HG03135 (cell line): ENCODE measurements around the gene FCN3.
"Not testable (repeated sequence)": the region's sequence is repeated elsewhere in the genome, so short reads cannot be mapped to it uniquely, and the experiment has no call there.

Source experiments
- ATAC-seq: cut with Tn5 transposase; IDR thresholded peaks from one replicate; pipeline ENCODE4 v1.9.1; 2021; ENCODE audit warnings: mild to moderate bottlenecking, moderate library complexity; ENCODE audit not compliant: unreplicated experiment

Gene FCN3

DNA sequence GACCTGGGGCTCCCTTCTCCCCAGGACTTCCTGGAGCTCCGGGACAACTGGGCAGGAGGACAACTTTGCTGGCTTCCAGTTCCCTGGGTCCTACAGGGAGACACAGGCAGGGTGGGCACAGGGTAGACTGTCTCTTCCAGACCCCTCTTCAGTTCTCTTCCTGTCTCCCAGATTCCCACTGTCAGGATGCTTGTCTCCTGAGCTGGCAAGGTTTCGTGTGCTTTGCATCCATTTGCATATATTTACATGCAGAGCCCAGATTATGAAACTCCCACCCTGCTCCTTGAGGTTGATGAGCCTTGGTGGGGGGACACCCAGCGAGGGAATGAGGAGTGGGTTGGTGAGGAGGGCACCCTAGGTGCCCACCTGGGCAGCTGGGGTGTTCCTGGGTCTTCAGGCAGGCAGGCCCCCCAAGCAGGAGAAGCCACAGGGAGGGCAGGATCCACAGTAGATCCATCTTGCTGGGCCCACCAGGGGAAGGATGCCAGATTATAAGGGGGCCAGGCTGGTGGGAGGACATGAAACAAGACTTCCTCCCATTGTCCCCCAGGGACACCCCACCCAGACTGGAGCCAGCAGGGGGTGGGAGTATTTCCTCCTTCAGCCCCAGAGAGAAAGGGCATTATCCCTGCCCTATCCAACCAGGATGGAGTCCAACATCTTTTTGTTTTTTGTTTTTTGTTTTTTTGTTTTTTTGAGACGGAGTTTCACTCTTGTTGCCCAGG is at the start of gene FCN3:
Gene FCN3 (minus strand): TSS at position 463 of the 725 bp plus-strand sequence. CDS start 6 bp downstream, at position 457.
- no peak for ATAC-seq

DNA sequence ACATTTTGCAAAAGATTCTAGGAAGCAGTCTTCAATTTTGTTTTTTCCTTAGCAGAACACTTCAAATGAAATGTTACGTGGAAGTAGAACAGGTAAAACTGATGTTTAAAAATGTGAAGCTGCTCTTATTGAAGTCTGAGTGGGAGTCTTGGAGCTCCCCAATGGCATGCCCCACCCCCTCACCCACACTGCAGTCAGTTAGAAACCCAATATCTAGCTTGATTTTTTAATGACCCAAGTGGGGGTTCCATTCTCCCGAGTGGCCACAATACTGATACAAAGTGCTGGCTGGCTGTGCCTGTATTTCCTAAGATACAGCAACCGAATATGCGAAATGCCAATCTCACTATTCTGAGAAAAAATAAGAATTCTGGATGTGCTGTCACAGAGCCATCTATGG is 49.1 kb upstream of the FCN3 start:
- no peak for ATAC-seq

DNA sequence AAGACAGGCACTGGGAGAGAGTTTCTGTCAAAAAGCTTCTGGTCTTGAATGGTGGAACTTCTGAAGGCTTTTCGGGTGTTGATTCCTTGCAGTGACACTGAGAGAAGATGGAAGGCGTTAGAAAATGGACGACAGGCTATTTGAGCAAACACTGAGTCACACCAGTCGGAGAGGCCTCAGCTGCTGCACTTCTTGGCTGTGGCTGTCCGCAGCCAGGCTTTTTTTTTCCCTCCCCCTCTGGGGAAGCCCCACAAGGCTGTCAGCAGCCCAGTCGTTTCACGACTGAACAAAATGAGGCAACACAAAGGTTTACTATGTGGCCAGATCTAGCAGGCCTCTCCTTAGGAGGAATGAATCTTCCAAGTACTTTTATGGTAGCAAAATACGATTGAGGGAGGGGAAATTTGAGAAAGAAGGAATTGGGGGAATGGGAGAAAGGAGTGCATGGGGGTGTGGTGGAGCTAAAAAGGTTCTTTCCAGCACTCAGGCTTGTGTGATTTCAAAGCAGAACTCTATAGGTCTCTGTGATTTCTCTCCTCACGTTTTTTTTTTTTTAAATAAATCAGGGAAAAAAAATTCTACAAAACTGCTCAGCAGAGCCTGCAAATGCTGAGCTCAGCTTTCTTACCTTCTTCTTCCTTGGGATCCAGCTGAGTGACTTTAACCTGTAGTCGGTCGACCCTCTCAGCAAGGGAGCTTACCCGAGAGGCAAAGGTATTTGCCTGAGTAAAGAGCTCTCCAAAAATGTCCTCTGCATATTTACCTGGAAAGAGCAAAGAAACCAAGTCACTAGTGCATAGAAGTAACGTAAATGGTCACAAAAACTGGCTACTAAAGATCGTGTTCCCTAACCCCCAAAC is 43.9 kb upstream of the FCN3 start:
- no peak for ATAC-seq

DNA sequence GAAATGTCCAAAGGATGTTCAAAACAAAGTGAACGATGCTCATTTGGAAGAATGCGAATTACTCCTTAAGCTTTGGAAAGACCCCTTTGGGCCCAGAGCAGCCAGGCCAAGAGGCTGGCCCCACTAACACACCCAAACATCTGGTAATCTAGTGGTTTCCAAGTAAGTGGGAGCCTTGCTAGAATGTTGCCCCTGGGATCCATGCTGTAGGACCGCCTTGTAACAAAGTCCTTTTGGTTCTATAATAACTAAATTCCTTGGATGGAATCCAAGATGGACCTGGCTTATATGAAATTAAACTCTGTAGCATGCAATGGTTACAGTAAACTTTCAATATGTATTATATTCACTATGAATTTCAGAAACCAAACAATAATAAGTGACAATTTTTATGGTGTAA is 43.1 kb upstream of the FCN3 start:
- ATAC-seq, result no peak

DNA sequence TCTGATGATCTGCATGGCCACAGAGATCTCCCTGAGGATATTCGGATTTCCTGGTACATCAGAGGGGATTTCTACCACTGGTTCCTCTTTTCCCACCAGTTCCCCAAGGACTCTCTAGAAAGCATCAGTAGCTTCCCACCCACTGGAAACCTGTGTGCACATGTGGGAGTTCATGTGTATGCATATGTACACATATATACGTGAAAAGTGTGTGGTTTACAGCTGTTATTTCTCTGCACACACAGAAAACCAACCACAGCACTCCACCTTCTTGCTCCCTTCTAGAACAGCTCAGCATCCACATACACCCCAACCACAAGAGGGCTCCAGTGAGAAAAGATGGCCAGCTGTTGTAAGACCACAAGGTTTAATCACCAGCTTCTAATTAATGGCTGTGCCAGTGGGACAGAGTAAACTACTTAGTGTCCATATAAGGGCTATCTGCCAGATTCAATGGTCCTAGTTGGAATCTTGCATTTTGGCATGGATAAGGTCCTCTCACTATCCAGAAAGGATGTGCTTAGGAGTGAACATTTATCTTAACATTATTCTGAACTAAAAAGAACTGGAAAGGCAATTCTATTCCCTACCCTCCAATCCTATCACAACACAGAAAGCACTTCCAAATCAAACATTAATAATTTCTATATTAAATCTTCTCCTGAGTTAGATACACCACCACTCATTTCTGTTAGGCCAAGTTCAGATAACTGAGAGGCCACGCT is 41.9 kb upstream of the FCN3 start:
- ATAC-seq, result no peak

DNA sequence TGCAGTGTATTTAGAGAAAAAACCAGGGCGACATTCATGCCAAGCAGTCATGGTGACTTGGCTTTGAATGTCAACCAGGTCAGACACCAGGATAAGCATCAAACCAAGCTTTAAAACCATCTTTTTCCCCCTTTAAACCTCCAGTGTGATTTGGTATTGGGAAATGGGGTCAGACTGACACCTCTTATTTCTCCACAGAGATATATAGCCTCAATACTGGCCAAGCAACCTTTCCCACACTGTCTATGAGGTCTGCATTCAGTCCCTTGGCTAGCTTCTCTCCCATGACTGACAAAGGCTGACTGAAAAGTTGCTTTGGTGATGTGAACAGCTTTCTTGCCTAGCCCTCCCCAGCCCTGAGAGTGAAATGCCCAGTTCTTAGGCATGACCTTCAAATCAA is 39.5 kb upstream of the FCN3 start:
- no peak for ATAC-seq

DNA sequence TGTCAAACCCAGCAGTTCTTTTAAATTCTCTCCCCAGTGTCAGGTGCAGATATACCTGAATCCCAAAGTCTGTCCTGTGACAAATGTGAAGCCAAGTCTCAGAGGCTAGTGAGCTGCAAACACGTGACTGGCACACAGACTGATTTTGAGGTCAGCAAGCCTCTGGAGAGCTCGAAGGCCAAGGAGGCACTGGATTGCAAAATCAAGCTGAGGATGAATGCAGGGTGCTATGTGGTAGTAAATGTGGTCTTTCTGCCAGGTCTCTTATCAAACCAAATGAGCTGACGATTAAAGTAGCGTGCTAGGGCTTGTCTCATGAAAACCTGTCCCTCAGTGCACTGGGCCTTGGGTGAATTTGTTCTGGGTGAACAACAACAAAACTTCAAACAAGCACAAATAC is 38.4 kb upstream of the FCN3 start:
- ATAC-seq, result no peak

DNA sequence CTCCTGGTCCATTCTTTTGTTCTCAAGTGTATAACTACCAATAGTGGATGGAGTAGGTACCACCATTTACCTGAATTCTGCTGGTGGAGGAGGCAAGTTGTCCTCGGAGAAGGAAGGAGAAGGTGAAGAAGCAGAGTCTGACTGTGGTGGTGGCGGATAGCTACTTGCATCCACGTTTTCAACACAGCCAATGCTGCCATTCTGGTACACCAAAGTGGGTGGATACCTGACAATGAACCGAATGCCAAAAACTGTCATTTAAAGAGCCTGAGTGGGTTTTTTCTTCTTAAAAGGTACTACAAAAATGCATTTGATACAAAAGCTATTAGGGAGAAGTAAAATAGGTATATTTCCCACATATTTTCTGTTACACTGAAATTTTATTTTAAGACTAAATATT is 37.9 kb upstream of the FCN3 start:
- no peak for ATAC-seq

DNA sequence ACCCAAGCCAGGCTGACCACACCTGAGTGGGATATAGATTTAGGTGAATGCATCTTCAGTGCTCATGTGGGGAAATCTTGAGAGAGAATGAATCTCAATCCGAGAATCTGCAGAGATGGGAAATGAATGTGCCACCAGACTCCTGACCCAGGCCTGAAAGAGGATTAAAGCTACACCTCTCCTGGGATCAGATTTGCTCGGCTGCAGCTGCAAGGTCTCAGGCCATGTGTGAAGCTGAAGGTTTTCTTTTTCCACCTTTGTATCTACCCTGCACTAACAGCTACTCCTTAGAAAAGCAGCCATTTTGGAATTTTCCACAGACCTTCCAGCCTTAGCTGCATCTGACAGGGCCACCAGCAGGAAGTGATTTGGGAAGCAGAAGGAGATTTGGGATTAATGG is 36.1 kb upstream of the FCN3 start:
- ATAC-seq, result no peak

DNA sequence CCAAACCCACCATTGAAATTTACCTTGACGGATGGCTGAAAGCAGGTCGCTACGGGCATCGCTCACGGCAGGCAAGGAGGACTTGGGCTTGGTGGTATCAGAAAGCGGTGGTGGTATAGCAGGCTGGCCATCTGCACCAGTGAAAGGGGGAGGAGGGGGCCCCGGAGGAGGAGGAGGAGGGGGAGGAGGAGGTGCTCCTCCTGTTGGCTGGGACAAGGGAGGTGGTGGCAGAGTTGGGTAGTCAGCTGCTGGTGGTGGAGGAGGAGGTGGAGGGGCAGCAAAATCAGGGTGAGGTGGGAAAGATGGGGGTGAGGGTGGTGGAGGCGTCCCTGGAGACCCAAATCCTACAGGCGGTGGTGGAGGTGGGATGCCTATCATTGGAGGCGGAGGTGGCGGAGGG is 35.0 kb upstream of the FCN3 start:
- no peak for ATAC-seq

DNA sequence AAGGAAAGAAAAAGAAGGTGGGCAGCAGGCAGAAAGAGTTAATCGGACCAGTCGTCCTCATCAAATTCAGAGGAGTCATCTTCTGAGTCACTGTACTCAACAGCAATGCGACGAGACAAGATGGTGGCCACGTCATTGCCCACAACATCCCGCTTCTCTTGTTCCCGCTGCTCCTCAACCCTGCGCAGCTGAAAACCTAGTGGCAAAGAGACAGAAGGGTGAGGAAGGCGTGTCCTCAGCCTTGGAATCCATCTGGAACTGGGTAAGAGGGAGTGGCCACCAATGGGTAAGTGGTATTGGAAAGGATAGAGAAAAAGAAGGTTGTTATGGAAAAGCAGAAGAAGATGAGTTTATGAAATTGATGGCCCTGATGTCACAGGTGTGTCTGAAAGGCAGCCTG is 33.5 kb upstream of the FCN3 start:
- no peak for ATAC-seq

DNA sequence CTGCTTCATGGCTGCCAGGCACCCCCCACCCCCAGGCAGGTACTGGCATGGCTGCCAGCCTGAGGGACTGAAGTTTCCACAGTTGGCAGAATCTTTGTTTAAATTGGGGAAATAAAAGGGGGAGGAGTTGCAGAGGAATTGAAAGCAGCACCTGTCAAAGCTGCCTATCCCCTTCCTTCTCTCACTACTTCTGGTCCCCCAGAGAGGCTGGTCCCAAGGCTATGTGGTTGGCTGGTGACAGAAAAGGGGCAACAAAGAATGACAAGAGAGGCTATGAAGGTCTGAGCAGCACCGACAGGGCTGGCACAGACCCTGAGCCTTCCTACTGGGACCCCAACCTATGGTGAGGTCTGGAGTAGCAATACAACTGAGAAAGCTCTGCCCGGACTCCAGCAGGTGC is 32.2 kb upstream of the FCN3 start:
- ATAC-seq, result not testable (repeated sequence)

DNA sequence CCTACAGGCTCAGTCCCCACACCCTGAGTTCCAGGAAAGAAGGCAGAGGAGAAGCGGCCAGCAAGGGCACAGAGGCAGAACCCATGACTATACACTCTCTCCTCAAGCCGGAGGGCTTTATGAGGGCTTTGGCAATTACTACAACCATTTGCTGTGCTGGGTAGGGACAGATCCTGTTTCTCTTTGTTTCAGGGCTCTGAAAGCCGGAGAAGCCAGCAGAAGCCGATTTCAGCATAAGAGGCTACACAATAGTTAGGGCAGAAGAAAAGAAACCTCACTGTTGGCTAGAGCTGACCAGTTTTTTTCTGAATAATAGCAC is 31.7 kb upstream of the FCN3 start:
- ATAC-seq, result no peak

DNA sequence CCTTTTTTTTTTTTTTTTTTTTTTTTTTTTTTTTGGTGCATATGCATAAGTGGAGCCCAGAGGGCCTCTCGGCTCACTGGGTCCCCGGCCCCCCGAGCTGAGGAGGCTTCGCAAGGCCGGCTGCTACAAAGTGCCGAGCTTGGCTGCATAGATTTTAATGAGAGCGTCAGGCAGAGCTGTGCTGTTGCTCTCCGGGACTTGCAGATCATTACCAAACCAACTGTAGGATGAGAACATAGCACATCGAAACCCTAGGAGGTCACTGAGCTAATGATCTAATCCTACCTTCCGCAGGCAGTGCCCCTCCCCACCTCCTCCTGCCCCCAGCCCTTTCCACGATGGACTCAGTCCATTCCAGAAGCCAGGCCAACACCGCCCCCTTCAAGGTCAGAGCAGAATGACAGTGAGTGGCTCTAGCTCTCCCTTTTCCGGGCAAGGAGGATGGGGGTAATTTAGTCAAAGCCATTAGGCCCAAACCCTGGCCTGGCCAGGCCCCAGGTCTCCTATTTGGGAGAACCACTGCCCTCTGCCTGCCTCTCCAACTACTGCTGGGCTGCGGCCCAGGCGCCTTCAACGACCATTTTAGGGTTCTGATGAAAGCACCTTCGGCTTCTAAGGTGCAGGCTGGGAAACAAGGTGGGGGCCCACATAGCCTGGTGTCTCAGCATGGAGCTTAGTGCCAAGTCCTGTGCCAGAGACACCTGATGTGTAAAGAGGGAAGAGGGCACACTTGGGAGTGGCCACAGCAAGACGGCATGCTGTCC is 31.2 kb upstream of the FCN3 start:
- not testable (repeated sequence) for ATAC-seq

DNA sequence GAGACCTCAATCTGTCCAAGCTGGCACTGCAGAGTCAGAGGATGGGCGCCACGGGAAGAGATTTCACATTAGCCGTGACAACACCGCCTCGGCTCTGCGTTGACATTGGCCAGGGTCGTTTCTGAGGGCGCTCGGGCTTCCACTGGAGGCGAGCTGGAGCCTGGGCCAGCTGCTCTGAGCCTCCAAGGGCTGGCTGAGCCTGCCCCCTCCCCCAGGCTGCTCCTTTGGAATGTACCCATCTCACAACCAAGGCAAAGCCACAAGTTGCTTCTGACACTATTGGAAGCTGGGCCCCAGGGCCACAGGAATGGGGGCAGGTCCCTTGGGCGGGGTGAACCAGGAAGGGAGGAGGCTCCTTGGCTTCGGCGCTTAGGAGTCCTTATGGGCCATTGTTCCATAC is 30.4 kb upstream of the FCN3 start:
- ATAC-seq, result no peak

DNA sequence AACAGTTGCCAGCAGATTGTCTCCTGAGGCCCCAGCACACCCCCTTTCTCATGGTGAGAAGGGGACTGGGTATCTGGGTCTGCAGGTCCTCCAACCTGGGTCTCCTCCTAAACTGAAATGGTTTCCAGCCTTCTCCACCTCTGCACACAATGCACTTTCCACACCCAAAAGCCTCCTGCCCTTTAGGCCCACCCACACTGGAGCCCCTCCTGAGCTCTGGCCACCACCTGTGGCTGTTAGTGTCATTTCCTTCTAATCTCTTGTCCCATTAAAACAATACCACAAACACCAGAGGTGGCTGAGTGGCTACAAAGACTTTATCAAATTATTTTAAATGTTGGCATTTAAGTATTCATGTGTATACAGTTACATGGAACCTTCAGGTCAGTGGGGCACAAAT is 29.3 kb upstream of the FCN3 start:
- no peak for ATAC-seq

DNA sequence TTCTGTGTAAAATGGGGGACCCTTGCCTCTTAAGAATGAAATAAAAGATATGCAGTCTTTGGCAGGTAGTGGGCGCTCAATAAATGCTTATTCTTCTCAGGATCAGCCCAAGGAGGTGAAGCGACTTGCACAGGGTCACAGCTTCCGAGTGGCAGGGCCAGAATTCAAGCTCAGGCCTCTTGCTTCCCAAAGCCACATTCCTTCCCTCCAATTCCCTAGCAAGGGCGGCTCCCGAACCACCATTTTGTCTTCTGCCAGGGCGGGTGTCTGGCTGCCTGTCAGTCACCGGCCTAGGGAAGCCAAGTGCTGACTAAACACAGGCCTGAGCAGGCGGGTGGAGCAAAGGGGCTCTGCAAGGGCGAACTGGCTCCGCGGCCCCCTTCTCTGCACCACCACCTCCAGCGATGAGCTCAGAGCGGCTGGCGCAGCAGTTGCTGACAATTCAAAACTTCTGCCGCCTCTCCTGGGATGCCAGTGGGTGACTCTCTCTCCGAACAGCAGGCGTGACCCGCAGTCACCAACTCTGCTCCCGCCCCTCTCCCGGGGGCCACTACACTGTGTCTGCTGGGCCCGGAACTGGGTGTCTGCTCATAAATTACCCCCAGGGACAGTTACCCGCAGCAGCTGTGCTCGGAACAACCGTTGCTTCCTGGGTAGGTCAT is 28.6 kb upstream of the FCN3 start:
- no peak for ATAC-seq

DNA sequence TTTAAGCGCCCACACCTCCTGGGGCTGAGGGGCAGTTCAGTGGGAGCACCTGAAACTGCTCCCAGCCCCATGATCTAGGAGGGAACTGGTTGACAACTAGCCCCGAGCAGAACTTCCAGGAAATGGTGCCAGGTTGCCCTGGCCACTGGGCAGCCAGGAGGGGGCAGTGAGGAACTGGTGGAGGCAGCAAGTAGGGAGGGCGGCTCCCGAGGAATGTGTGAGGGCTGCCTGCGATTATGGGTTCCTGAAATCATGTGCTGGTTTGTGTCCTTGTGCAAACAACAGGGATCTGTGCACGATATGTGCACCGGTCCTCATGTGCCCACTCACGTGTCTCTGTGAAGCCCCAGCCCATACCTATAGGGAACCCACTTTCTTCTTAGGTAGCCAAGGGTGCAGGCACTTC is 27.7 kb upstream of the FCN3 start:
- ATAC-seq, result no peak

DNA sequence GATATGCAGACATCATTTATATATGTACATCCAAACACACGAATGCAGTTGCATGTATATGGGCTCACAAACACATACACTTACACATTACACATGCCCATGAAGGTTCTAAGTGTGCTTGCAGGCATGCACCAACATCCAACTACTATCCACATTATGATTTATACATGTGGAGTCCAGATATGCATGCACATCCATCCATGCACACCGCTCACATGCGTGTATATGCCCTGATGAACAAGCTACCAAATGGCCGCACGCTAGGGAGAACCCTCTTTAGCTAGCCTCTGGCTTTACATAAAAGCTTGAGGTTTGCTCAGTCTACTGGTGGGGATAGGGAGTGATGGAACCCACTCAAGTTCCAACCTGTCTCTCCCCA is 26.3 kb upstream of the FCN3 start:
- no peak for ATAC-seq

DNA sequence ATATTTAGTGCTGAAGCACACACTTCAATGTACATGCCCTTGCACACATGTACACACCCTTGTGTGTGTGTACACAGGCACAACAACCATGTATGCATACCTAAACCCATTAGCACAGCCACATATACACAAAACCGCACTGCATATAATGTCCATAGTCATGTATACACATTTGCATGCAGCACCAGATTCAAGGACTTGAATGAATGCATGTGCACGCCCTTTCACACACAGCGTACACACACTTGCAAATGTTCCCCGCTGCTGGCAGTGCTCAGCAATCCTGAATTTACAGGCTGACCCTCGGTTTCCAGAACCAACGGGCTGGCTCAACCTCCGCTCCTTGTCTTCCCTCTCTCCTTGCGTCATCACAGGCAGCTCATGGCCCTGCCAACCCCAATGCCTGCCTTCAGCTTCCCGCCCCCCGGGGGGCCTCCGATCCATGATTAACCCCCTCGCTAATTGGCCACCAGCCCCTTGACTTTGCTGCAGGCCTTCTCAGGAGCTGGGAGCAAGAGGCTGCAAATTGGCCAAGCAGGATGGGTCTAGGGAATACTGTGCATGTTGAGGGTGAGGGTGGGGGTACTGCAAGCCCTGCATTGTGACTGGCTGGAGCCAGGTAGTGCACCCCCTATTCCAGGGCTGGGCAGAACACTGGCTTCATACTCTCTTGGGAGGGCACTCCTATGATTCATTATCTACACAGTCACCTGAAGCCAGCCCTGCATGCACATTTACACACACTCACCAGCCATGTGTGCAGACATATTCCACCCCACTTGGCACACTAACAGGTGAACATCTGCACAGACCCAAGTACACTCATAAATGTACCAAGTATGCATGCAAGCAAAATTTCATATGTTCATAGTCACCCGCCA is 25.7 kb upstream of the FCN3 start:
- ATAC-seq, result no peak
